Neural cell (in vitro differentiated cells): ENCODE data around the gene MMP25. TPM values are rescaled to one million over a fixed set of nuclear protein-coding genes. Genes with fewer than 3 reads are reported as not detected.
A peak's percentile ranks its signal among the peaks of the same experiment; 100 is the strongest.

Source experiments
- H2AFZ ChIP-seq: fragments of 200-600, 300-800 bp; sonication (generic), shearing (Covaris generic); 2 replicates; pipeline ENCODE4 v1.6.0; 2014; ENCODE audit warnings: low read depth, mild to moderate bottlenecking, antibody characterized with exemption, low read length, moderate library complexity
- H3F3A ChIP-seq: fragments of 200-600 bp; shearing (Covaris generic); 2 replicates; pipeline ENCODE4 v1.6.1; 2016; ENCODE audit warnings: mild to moderate bottlenecking, moderate library complexity, mixed read lengths, antibody characterized with exemption, low read length; ENCODE audit not compliant: insufficient read depth, poor library complexity, severe bottlenecking
- H3K27ac ChIP-seq: fragments of 200-600, 300-800 bp; sonication (generic), shearing (Covaris generic); 2 replicates; pipeline ENCODE4 v1.5.1; 2014; ENCODE audit warnings: mild to moderate bottlenecking, low read length, moderate library complexity
- H3K27me3 ChIP-seq: fragments of 300-800, 200-600 bp; sonication (generic), shearing (Covaris generic); 2 replicates; pipeline ENCODE4 v1.6.0; 2014; ENCODE audit warnings: mild to moderate bottlenecking, low read depth, low read length, moderate library complexity; ENCODE audit not compliant: insufficient read depth
- H3K36me3 ChIP-seq: fragments of 300-800, 200-600 bp; sonication (generic), shearing (Covaris generic); 2 replicates; pipeline ENCODE4 v1.5.1; 2014; ENCODE audit warnings: mild to moderate bottlenecking, antibody characterized with exemption, low read length, moderate library complexity; ENCODE audit not compliant: insufficient read depth
- H3K4me2 ChIP-seq: fragments of 300-800, 200-600 bp; sonication (generic), shearing (Covaris generic); 2 replicates; pipeline ENCODE4 v1.6.0; 2014; ENCODE audit warnings: mild to moderate bottlenecking, low read length
- H3K4me3 ChIP-seq: fragments of 300-800, 200-600 bp; sonication (generic), shearing (Covaris generic); 2 replicates; pipeline ENCODE4 v1.5.1; 2014; ENCODE audit warnings: mild to moderate bottlenecking, low read length, moderate library complexity
- H3K79me2 ChIP-seq: fragments of 200-600 bp; shearing (Covaris generic); replicated peaks from 2 replicates; pipeline ENCODE4 v1.6.0; 2014; ENCODE audit warnings: mild to moderate bottlenecking, low read length, moderate library complexity; ENCODE audit not compliant: insufficient read depth
- H3K9ac ChIP-seq: fragments of 300-800, 200-600 bp; sonication (generic), shearing (Covaris generic); 2 replicates; pipeline ENCODE4 v1.6.1; 2016; ENCODE audit warnings: mild to moderate bottlenecking, low read length, mixed read lengths
- H3K9me2 ChIP-seq: fragments of 200-600 bp; shearing (Covaris generic); 2 replicates; pipeline ENCODE4 v1.6.1; 2016; ENCODE audit warnings: mild to moderate bottlenecking, low read length, mixed read lengths; ENCODE audit not compliant: insufficient read depth
- H3K9me3 ChIP-seq: fragments of 200-600, 300-800 bp; sonication (generic), shearing (Covaris generic); 2 replicates; pipeline ENCODE4 v1.6.1; 2016; ENCODE audit warnings: mild to moderate bottlenecking, mixed run types, low read length, moderate library complexity, mixed read lengths
- H4K20me1 ChIP-seq: fragments of 200-600 bp; shearing (Covaris generic); 2 replicates; pipeline ENCODE4 v1.6.1; 2016; ENCODE audit warnings: mild to moderate bottlenecking, mixed run types; ENCODE audit not compliant: insufficient read depth
- EP300 ChIP-seq: fragments of 450-650 bp; conservative IDR thresholded peaks from 2 replicates; pipeline ENCODE4 v1.6.1; 2014; ENCODE audit warnings: antibody characterized with exemption, mild to moderate bottlenecking, moderate library complexity; ENCODE audit not compliant: poor library complexity, severe bottlenecking
- EZH2 ChIP-seq: fragments of 200-600, 300-800 bp; shearing (Covaris generic), sonication (generic); IDR thresholded peaks from 2 replicates; pipeline ENCODE4 v1.6.1; 2014; ENCODE audit warnings: antibody characterized with exemption, low read length, borderline replicate concordance, mild to moderate bottlenecking; ENCODE audit not compliant: insufficient read depth, poor library complexity, severe bottlenecking
- MXI1 ChIP-seq: fragments of 450-650 bp; conservative IDR thresholded peaks from 2 replicates; pipeline ENCODE4 v1.6.1; 2014; ENCODE audit warnings: antibody characterized with exemption, mild to moderate bottlenecking; ENCODE audit not compliant: poor library complexity, severe bottlenecking
- POLR2AphosphoS5 ChIP-seq: IDR thresholded peaks from 2 replicates; pipeline ENCODE4 v1.6.1; 2012
- RAD21 ChIP-seq: fragments of 450-650 bp; conservative IDR thresholded peaks from 2 replicates; pipeline ENCODE4 v1.6.1; 2014; ENCODE audit warnings: antibody characterized with exemption, mild to moderate bottlenecking, moderate library complexity
- REST ChIP-seq: IDR thresholded peaks from 2 replicates; pipeline ENCODE4 v1.6.1; 2012; ENCODE audit warnings: borderline replicate concordance
- SMC3 ChIP-seq: fragments of 450-650 bp; conservative IDR thresholded peaks from 2 replicates; pipeline ENCODE4 v1.6.1; 2014; ENCODE audit warnings: antibody characterized with exemption, mild to moderate bottlenecking, moderate library complexity; ENCODE audit not compliant: poor library complexity
- TAF1 ChIP-seq: IDR thresholded peaks from 2 replicates; pipeline ENCODE4 v1.6.1; 2012; ENCODE audit warnings: low read depth
- polyA plus RNA-seq: library from polyadenylated mRNA; depleted of rRNA; stranded (reverse); fragments of >200 nt; gene quantifications from 2 replicates; pipeline ENCODE4 v1.2.3, GENCODE V29; 2014
- TF ChIP-seq, protein P1 (sequence below): fragments of 450-650 bp; IDR thresholded peaks from 2 replicates; pipeline ENCODE4 v1.5.1; 2014; ENCODE audit warnings: antibody characterized with exemption, mild to moderate bottlenecking, moderate library complexity; ENCODE audit not compliant: poor library complexity, severe bottlenecking

The MMP25 gene
- polyA plus RNA-seq, 1 donor from 2014 or later: not detected

- Histone ChIP-seq H3K79me2 (no peaks in the 10 kb centered on the region), H3K9ac (no peak overlapping the region), H3K27me3 (peaks cover 32% of the 10 kb centered on the region), H3K36me3 (no peaks in the 10 kb centered on the region), H3K4me3 (no peak overlapping the region), H3K27ac (no peak overlapping the region), H3K9me3 (no peaks in the 10 kb centered on the region), H2AFZ (no peak overlapping the region), H3K9me2 (no peaks in the 10 kb centered on the region), H3F3A (no peaks in the 10 kb centered on the region), H4K20me1 (no peaks in the 10 kb centered on the region), H3K4me2 (no peak overlapping the region)
- TF ChIP-seq TAF1: no peak
- TF ChIP-seq EZH2: no peak
- TF ChIP-seq REST: no peak
- TF ChIP-seq POLR2AphosphoS5: no peak
- TF ChIP-seq, protein P1, sequence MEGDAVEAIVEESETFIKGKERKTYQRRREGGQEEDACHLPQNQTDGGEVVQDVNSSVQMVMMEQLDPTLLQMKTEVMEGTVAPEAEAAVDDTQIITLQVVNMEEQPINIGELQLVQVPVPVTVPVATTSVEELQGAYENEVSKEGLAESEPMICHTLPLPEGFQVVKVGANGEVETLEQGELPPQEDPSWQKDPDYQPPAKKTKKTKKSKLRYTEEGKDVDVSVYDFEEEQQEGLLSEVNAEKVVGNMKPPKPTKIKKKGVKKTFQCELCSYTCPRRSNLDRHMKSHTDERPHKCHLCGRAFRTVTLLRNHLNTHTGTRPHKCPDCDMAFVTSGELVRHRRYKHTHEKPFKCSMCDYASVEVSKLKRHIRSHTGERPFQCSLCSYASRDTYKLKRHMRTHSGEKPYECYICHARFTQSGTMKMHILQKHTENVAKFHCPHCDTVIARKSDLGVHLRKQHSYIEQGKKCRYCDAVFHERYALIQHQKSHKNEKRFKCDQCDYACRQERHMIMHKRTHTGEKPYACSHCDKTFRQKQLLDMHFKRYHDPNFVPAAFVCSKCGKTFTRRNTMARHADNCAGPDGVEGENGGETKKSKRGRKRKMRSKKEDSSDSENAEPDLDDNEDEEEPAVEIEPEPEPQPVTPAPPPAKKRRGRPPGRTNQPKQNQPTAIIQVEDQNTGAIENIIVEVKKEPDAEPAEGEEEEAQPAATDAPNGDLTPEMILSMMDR: no peak
- TF ChIP-seq EP300: no peak
- TF ChIP-seq SMC3: no peak
- TF ChIP-seq MXI1: no peak
- no peak for TF ChIP-seq RAD21
These were observed 53.6 kb downstream of the MMP25 start for GRCh38 chr16:3099732-3100499.

- H3K27ac ChIP-seq: no peak overlapping the region
These were observed 54.9 kb downstream of the MMP25 start for GRCh38 chr16:3101018-3101840.

More at GRCh38 chr16:3101018-3101840, 54.9 kb downstream of the MMP25 start:
- no peak overlapping the region for H2AFZ ChIP-seq
- H3K9me2 ChIP-seq: no peaks in the 10 kb centered on the region
- H3K36me3 ChIP-seq: no peaks in the 10 kb centered on the region
- H3F3A ChIP-seq: no peaks in the 10 kb centered on the region
- no peak overlapping the region for H3K4me2 ChIP-seq
- no peak overlapping the region for H3K9ac ChIP-seq
- TF ChIP-seq, protein P1: peak; percentile 39
- no peak for TF ChIP-seq EP300
- H3K27me3 ChIP-seq: peaks cover 32% of the 10 kb centered on the region
- H3K9me3 ChIP-seq: no peaks in the 10 kb centered on the region
- H4K20me1 ChIP-seq: no peaks in the 10 kb centered on the region
- no peak overlapping the region for H3K4me3 ChIP-seq
- no peaks in the 10 kb centered on the region for H3K79me2 ChIP-seq
